Hypothalamus (tissue), 51 donors: ENCODE measurements around the gene LY9.

Source experiments
- DNase-seq, 51 donors: peaks; one replicate each; lab custom pipeline; 2025; lab: John Stamatoyannopoulos, UW

Gene LY9

GRCh38 chr1:160800645-160801408 is 4.9 kb downstream of the LY9 start:
- no peak for DNase-seq

- DNase-seq, result no peak
Observed at GRCh38 chr1:160801836-160802580, 6.0 kb downstream of the LY9 start.

DNA sequence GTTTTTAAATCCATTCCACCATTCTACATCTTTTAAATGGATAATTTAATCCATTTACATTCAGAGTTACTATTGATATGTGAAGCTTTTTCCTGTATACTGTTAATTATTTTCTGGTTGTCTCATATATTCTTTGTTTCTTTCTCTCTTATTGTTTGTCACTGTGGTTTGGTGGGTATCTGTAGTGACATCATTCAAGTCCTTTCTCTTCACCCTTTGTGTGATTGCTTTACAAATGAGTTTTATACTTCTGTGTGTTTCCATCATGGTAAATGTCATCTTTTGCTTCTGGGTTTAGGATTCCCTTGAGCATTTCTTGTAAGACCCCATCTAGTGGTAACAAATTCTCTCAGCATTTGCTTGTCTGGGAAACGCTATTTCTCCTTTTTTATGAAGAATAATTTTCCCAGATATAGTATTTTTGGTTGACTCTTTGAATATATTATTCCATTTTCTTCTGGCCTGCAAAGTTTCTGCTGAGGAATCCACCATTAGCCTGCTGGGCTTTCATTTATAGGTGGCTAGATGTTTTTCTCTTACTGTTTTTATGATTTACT is 10.2 kb downstream of the LY9 start:
- no peak for DNase-seq

GRCh38 chr1:160806784-160807183 is 10.8 kb downstream of the LY9 start:
- DNase-seq, result no peak

DNA sequence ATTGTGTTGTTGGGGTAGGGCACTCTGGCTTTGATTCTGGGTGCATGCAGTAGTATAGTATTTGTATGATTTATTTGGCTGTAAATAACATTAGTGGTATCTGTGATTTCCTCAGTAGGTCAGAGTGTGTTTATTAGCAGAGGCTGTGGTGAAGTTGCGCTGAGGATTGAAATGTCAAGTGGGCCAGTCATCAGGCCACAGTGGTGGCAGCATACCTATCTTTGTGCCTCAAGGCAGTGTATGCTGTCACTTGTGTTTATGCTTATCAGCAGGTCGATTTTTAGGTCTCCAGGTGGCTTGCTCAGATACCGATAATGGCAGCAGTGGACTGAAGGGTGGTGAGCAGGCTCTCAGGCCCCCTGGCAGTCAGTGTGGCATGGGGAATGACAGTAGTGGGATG is 11.3 kb downstream of the LY9 start:
- DNase-seq, result no peak

- DNase-seq, result no peak
Observed at GRCh38 chr1:160807738-160808137, 11.8 kb downstream of the LY9 start.

- DNase-seq, result no peak
Observed at GRCh38 chr1:160808289-160808688, 12.3 kb downstream of the LY9 start.

DNA sequence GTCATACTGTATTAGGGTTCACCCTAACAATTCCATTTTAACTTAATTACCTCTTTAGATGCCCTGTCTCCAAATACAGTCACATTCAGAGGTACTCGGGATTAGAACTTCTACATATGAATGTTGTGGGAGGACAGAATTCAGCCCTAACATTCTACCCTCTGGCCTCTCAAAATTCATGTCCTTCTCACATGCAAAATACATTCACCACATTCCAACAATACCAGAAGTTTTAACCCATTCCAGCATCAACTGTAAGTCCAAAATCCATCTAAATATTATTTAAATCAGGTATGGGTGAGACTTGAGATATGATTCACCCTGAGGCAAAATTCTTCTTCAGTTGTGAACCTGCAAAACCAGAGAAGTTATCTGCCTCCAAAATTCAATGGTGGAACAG is 14.5 kb downstream of the LY9 start:
- DNase-seq, result no peak

- no peak for DNase-seq
Observed at GRCh38 chr1:160811147-160811546, 15.2 kb downstream of the LY9 start.

GRCh38 chr1:160813215-160813614 is 17.2 kb downstream of the LY9 start:
- DNase-seq, result no peak

GRCh38 chr1:160814316-160814715 is 18.3 kb downstream of the LY9 start:
- DNase-seq, result no peak

GRCh38 chr1:160814856-160815255 is 18.9 kb downstream of the LY9 start:
- DNase-seq, result no peak

- no peak for DNase-seq
Observed at GRCh38 chr1:160818207-160818937, 22.4 kb downstream of the LY9 start.

- no peak for DNase-seq
Observed at GRCh38 chr1:160819186-160819585, 23.2 kb downstream of the LY9 start.

- no peak for DNase-seq
Observed at GRCh38 chr1:160821627-160822026, 25.7 kb downstream of the LY9 start.

DNA sequence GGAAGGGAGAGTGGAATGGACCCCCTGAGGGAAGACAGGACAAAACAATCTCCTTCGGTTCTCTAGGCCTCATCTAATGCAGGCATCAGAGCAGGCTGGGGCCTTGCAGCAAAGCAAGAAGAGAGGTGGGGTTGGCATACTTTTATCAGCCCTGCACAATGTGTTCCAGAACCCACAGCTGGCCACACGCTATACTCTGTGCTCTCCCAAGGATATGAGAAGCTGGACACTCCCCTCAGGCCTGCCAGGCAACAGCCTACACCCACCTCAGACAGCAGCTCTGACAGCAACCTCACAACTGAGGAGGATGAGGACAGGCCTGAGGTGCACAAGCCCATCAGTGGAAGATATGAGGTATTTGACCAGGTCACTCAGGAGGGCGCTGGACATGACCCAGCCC is 27.3 kb downstream of the LY9 start:
- DNase-seq, result no peak

GRCh38 chr1:160826546-160826945 is 30.6 kb downstream of the LY9 start:
- no peak for DNase-seq

GRCh38 chr1:160827418-160827817 is 31.4 kb downstream of the LY9 start:
- DNase-seq, result no peak

GRCh38 chr1:160829766-160830165 is 33.8 kb downstream of the LY9 start:
- DNase-seq, result no peak

- DNase-seq, result peak in 5 of 51 donors; percentile 1 to 19 (median 6)
Observed at GRCh38 chr1:160830321-160831153, 34.6 kb downstream of the LY9 start.
